HG03060 (cell line): ENCODE results near the gene KCNIP2.

ENCODE experiments used
- ATAC-seq: cut with Tn5 transposase; IDR thresholded peaks from one replicate; pipeline ENCODE4 v1.9.1; 2021; ENCODE audit warnings: low read depth, moderate number of reproducible peaks; ENCODE audit not compliant: unreplicated experiment

Gene KCNIP2

GRCh38 chr10:101843032-101844021, at the start of gene KCNIP2:
Gene KCNIP2, minus strand, starts transcription at chr10:101843800. Its CDS starts 232 bp downstream, at chr10:101843568.
- no peak for ATAC-seq

GRCh38 chr10:101892782-101893391, 49.3 kb upstream of the KCNIP2 start:
- ATAC-seq: no peak

GRCh38 chr10:101889256-101890210, 45.9 kb upstream of the KCNIP2 start:
- no peak for ATAC-seq

GRCh38 chr10:101888251-101888949, 44.8 kb upstream of the KCNIP2 start:
- no peak for ATAC-seq

GRCh38 chr10:101887775-101888174, 44.2 kb upstream of the KCNIP2 start:
- ATAC-seq: no peak

GRCh38 chr10:101886521-101887312, 43.1 kb upstream of the KCNIP2 start:
- no peak for ATAC-seq

- no peak for ATAC-seq
These were observed 37.6 kb upstream of the KCNIP2 start for GRCh38 chr10:101881036-101881774.

- ATAC-seq: no peak
These were observed 36.6 kb upstream of the KCNIP2 start for GRCh38 chr10:101880232-101880573.

- ATAC-seq: no peak
These were observed 36.0 kb upstream of the KCNIP2 start for GRCh38 chr10:101879456-101880231.

- ATAC-seq: no peak
These were observed 35.3 kb upstream of the KCNIP2 start for GRCh38 chr10:101878869-101879268.

GRCh38 chr10:101875068-101875688, 31.6 kb upstream of the KCNIP2 start:
- ATAC-seq: no peak

- ATAC-seq: no peak
These were observed 30.7 kb upstream of the KCNIP2 start for GRCh38 chr10:101874252-101874651.

- no peak for ATAC-seq
These were observed 24.3 kb upstream of the KCNIP2 start for GRCh38 chr10:101867931-101868330.

- ATAC-seq: no peak
These were observed 15.9 kb upstream of the KCNIP2 start for GRCh38 chr10:101859530-101859929.

- peak; percentile 69 for ATAC-seq
These were observed 15.3 kb upstream of the KCNIP2 start for GRCh38 chr10:101858723-101859500.

- no peak for ATAC-seq
These were observed 14.3 kb upstream of the KCNIP2 start for GRCh38 chr10:101857802-101858476.
